Astrocyte (in vitro differentiated cells and primary cell): Measurements from ENCODE around the gene UVSSA. TPM values are rescaled to one million over a fixed set of nuclear protein-coding genes. Genes with fewer than 3 reads are reported as not detected.

Source experiments
- DNase-seq: peaks from one replicate; pipeline ENCODE4 v3.0.0-alpha.2; 2010; ENCODE audit warnings: low read depth
- FAIRE-seq: peaks from 2 replicates; lab custom pipeline; 2011; peaks lifted over from hg19 to GRCh38; lab: Jason Lieb, UNC
- H2AFZ ChIP-seq: 2 replicates; pipeline ENCODE4 v1.6.0; 2012; ENCODE audit warnings: low read depth, low read length, inconsistent platforms
- H3K27ac ChIP-seq: 2 replicates; pipeline ENCODE4 v1.5.1; 2011; ENCODE audit warnings: low read depth, low read length, inconsistent platforms
- H3K27me3 ChIP-seq: 2 replicates; pipeline ENCODE4 v1.6.0; 2011; ENCODE audit warnings: low read length, inconsistent platforms; ENCODE audit not compliant: insufficient read depth
- H3K36me3 ChIP-seq: 2 replicates; pipeline ENCODE4 v1.5.1; 2011; ENCODE audit warnings: low read length, inconsistent platforms; ENCODE audit not compliant: insufficient read depth
- H3K4me1 ChIP-seq: 2 replicates; pipeline ENCODE4 v1.5.1; 2011; ENCODE audit warnings: low read length, inconsistent platforms; ENCODE audit not compliant: insufficient read depth
- H3K4me2 ChIP-seq: 2 replicates; pipeline ENCODE4 v1.6.0; 2012; ENCODE audit warnings: low read length, inconsistent platforms
- H3K4me3 ChIP-seq: 2 replicates; pipeline ENCODE4 v1.5.1; 2011; ENCODE audit warnings: low read depth, mild to moderate bottlenecking, low read length, inconsistent platforms; ENCODE audit not compliant: insufficient read depth
- H3K79me2 ChIP-seq: 2 replicates; pipeline ENCODE4 v1.6.0; 2012; ENCODE audit warnings: mild to moderate bottlenecking, low read length, inconsistent platforms; ENCODE audit not compliant: insufficient read depth
- H3K9ac ChIP-seq: 2 replicates; pipeline ENCODE4 v1.6.0; 2012; ENCODE audit warnings: mild to moderate bottlenecking, low read length, inconsistent platforms
- H3K9me3 ChIP-seq: 2 replicates; pipeline ENCODE4 v1.5.1; 2012; ENCODE audit warnings: low read depth, mild to moderate bottlenecking, low read length, inconsistent platforms; ENCODE audit not compliant: insufficient read depth
- H4K20me1 ChIP-seq: 2 replicates; pipeline ENCODE4 v1.6.0; 2012; ENCODE audit warnings: low read length, inconsistent platforms; ENCODE audit not compliant: insufficient read depth
- H3K27ac Mint-ChIP-seq: one replicate; pipeline ENCODE4 v1.8.0; 2021; ENCODE audit warnings: mild to moderate bottlenecking, mixed read lengths; ENCODE audit not compliant: unreplicated experiment
- H3K27me3 Mint-ChIP-seq: one replicate; pipeline ENCODE4 v1.8.0; 2021; ENCODE audit warnings: low read depth, mixed read lengths; ENCODE audit not compliant: unreplicated experiment
- H3K36me3 Mint-ChIP-seq: one replicate; pipeline ENCODE4 v1.8.0; 2021; ENCODE audit warnings: low read depth, mixed read lengths; ENCODE audit not compliant: unreplicated experiment
- H3K4me1 Mint-ChIP-seq: one replicate; pipeline ENCODE4 v1.8.0; 2021; ENCODE audit warnings: low read depth, mixed read lengths; ENCODE audit not compliant: unreplicated experiment
- H3K4me3 Mint-ChIP-seq: one replicate; pipeline ENCODE4 v1.8.0; 2021; ENCODE audit warnings: mild to moderate bottlenecking, moderate library complexity, mixed read lengths; ENCODE audit not compliant: unreplicated experiment
- H3K9me3 Mint-ChIP-seq: one replicate; pipeline ENCODE4 v1.8.0; 2021; ENCODE audit warnings: mild to moderate bottlenecking, mixed read lengths; ENCODE audit not compliant: unreplicated experiment
- EZH2 ChIP-seq: IDR thresholded peaks from 2 replicates; pipeline ENCODE4 v1.6.1; 2012; ENCODE audit warnings: mild to moderate bottlenecking, low read length, inconsistent platforms; ENCODE audit not compliant: insufficient read depth
- total RNA-seq: library from RNA; stranded (reverse); gene quantifications from 2 replicates; pipeline ENCODE4 v1.2.1, GENCODE V29; 2021
- TF ChIP-seq, protein P1 (sequence below): IDR thresholded peaks from 2 replicates; pipeline ENCODE4 v1.5.1; 2011; ENCODE audit warnings: low read depth, mild to moderate bottlenecking, inconsistent platforms, low read length, moderate library complexity; ENCODE audit not compliant: insufficient read depth

Gene UVSSA
- total RNA-seq, 1 donor from 2014 or later: 14.8 TPM

DNA sequence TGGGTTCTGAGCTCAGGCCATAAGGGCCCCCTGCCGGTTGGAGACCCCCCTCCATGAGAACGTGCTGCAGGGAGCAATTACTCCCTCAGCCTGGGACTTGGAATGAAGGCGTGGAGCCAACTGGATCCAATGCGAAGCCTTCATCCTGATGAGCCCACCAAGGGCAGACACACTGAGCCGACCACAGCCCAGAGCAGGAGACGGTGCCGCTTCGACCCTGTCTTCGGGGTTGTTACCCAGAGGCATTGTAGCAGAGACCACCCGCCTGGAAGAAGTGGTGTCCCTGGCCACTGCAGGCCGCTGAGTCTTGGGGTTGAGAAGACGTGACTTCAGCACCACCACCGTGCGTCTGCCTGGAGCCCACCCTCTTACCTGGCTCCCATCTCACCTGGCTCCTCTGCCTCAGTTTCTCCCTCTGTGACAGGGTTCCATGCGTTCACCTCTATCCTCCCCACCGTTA lies 66.2 kb downstream of the UVSSA start:
- no peak for DNase-seq
- H3K27ac Mint-ChIP-seq: no peak overlapping the region
- Histone ChIP-seq H3K4me2 (no peak overlapping the region), H3K79me2 (no peaks in the 10 kb centered on the region), H2AFZ (no peak overlapping the region), H4K20me1 (peaks cover 8% of the 10 kb centered on the region), H3K36me3 (no peaks in the 10 kb centered on the region), H3K4me1 (no peaks in the 10 kb centered on the region), H3K9me3 (no peaks in the 10 kb centered on the region), H3K27ac (no peak overlapping the region), H3K9ac (no peak overlapping the region), H3K4me3 (no peak overlapping the region), H3K27me3 (peaks cover 40% of the 10 kb centered on the region)
- FAIRE-seq: no peak
- peaks cover 62% of the 10 kb centered on the region for H3K27me3 Mint-ChIP-seq
- H3K36me3 Mint-ChIP-seq: no peaks in the 10 kb centered on the region
- H3K4me1 Mint-ChIP-seq: no peaks in the 10 kb centered on the region
- peaks cover 2% of the 10 kb centered on the region for H3K9me3 Mint-ChIP-seq
- TF ChIP-seq, protein P1, sequence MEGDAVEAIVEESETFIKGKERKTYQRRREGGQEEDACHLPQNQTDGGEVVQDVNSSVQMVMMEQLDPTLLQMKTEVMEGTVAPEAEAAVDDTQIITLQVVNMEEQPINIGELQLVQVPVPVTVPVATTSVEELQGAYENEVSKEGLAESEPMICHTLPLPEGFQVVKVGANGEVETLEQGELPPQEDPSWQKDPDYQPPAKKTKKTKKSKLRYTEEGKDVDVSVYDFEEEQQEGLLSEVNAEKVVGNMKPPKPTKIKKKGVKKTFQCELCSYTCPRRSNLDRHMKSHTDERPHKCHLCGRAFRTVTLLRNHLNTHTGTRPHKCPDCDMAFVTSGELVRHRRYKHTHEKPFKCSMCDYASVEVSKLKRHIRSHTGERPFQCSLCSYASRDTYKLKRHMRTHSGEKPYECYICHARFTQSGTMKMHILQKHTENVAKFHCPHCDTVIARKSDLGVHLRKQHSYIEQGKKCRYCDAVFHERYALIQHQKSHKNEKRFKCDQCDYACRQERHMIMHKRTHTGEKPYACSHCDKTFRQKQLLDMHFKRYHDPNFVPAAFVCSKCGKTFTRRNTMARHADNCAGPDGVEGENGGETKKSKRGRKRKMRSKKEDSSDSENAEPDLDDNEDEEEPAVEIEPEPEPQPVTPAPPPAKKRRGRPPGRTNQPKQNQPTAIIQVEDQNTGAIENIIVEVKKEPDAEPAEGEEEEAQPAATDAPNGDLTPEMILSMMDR: no peak
- no peak for TF ChIP-seq EZH2
- no peak overlapping the region for H3K4me3 Mint-ChIP-seq

DNA sequence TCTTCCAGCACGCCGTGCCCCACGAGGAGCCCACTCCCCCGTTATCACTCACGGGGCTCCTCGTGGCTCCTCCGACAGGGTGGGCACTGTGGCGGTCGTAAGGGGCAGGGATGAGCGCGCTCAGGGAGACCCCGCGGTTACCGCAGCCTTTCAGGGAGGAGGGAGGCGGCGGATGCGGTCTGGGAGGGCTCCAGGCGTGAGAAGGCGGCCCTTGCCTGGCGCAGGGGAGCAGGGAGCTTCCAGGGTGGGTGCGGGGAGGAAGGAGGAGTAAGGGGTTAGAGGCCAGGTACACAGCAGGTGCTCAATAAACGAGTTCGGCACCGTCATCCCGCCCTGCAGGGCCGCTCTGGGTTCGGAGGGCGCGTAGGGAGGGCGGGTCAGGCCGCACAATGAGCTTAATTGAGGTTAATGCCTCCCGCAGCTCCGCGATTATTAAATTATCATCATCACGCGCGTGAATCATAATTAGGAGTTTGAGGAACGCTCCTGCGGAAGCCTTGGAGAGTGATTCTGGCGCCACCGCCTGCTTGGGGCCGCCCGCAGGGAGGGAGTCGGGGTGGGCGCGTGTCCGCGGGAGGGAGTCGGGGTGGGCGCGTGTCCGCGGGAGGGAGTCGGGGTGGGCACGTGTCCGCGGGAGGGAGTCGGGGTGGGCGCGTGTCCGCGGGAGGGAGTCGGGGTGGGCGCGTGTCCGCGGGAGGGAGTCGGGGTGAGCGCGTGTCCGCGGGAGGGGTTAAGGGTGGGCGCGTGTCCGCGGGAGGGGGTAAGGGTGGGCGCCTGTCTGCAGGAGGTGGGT lies 66.9 kb downstream of the UVSSA start:
- H3K4me1 Mint-ChIP-seq: no peaks in the 10 kb centered on the region
- Histone ChIP-seq H3K27ac (no peak overlapping the region), H3K4me3 (no peak overlapping the region), H3K4me1 (no peaks in the 10 kb centered on the region), H2AFZ (no peak overlapping the region), H3K9me3 (no peaks in the 10 kb centered on the region), H4K20me1 (peaks cover 8% of the 10 kb centered on the region), H3K36me3 (no peaks in the 10 kb centered on the region), H3K9ac (no peak overlapping the region), H3K79me2 (no peaks in the 10 kb centered on the region), H3K27me3 (peaks cover 33% of the 10 kb centered on the region), H3K4me2 (no peak overlapping the region)
- TF ChIP-seq, protein P1: no peak
- TF ChIP-seq EZH2: peak; percentile 54
- no peak for FAIRE-seq
- no peaks in the 10 kb centered on the region for H3K9me3 Mint-ChIP-seq
- H3K27ac Mint-ChIP-seq: no peak overlapping the region
- DNase-seq: no peak
- no peak overlapping the region for H3K4me3 Mint-ChIP-seq
- no peaks in the 10 kb centered on the region for H3K36me3 Mint-ChIP-seq
- peaks cover 62% of the 10 kb centered on the region for H3K27me3 Mint-ChIP-seq
